Activated T-cell treated with anti-CD3 and anti-CD28 coated beads, Interleukin-2, amount 50 U/mL, for 72 hours (primary cell): ENCODE results near the gene S100A5. TPM values are rescaled to one million over a fixed set of nuclear protein-coding genes. Genes with fewer than 3 reads are reported as not detected.

Source experiments
- ATAC-seq, 2 donors: fragments of 150-1000 bp; cut with Tn5 transposase; replicated peaks in 1 of 2; 2 replicates each; pipeline ENCODE4 v1.10.0; 2021; ENCODE audit warnings: moderate library complexity in 2 of 2, mild to moderate bottlenecking in 1 of 2
- DNase-seq, 2 donors: peaks; one replicate each; pipeline ENCODE4 v3.0.0; 2021 to 2022; ENCODE audit warnings: mixed read lengths in 1 of 2
- H3K27ac Mint-ChIP-seq: one replicate; pipeline ENCODE4 v1.8.0; 2022; ENCODE audit warnings: mild to moderate bottlenecking, moderate library complexity, mixed read lengths
- H3K27me3 Mint-ChIP-seq: one replicate; pipeline ENCODE4 v1.8.0; 2022; ENCODE audit warnings: low read depth, mixed read lengths
- H3K36me3 Mint-ChIP-seq, 2 donors: one replicate each; pipeline ENCODE4 v1.8.0; 2022; ENCODE audit warnings: mixed read lengths in 2 of 2, mild to moderate bottlenecking in 1 of 2; ENCODE audit not compliant: insufficient read depth in 2 of 2
- H3K4me1 Mint-ChIP-seq: one replicate; pipeline ENCODE4 v1.8.0; 2022; ENCODE audit warnings: low read depth, mixed read lengths
- H3K4me3 Mint-ChIP-seq, 2 donors: one replicate each; pipeline ENCODE4 v1.8.0; 2022; ENCODE audit warnings: mild to moderate bottlenecking in 2 of 2, mixed read lengths in 2 of 2, moderate library complexity in 2 of 2
- H3K9me3 Mint-ChIP-seq, 2 donors: one replicate each; pipeline ENCODE4 v1.8.0; 2022; ENCODE audit warnings: mixed read lengths in 2 of 2
- total RNA-seq, 2 donors: library from RNA; stranded (reverse); gene quantifications; one replicate each; pipeline ENCODE4 v1.2.3, GENCODE V29; 2022

The S100A5 gene
- total RNA-seq, 2 donors from 2014 or later = 2.8 to 4.4 TPM

DNA sequence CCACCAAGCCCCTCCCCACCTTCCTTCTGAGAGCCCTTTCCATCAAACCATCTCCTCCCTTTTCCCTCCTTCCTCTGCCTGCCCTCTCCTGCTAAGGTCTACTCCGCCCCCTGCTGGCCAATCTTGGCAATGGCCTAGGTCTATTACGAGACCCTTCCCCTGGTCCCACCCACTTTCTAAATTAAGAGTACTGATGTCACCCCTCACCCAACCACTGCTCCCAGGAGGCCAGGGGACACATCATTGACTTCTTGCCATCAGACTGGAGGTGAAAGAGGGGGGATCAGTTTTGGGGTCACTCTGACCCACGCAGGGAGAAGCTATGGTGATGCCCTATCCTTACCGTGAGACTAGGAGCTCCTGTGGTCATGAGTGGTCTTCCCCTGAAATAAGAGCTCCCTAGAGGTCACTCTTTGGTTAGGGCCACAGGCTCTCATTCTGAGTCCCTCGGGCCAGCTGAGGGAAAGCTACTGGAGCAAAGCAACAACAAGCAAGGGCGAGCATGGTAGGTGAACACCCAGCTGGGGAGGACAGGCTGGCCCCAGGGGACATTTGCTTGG, 45.7 kb downstream of the S100A5 start:
- Mint-ChIP-seq H3K36me3 (no peaks in the 10 kb centered on the region), H3K4me1 (peaks cover 12% of the 10 kb centered on the region), H3K4me3 (no peak overlapping the region), H3K9me3 (no peaks in the 10 kb centered on the region), H3K27ac (no peak overlapping the region), H3K27me3 (peaks cover 30% of the 10 kb centered on the region)
- DNase-seq (peak; percentile 85 to 86), ATAC-seq (peak in 1 of 2 donors; percentile 64)

DNA sequence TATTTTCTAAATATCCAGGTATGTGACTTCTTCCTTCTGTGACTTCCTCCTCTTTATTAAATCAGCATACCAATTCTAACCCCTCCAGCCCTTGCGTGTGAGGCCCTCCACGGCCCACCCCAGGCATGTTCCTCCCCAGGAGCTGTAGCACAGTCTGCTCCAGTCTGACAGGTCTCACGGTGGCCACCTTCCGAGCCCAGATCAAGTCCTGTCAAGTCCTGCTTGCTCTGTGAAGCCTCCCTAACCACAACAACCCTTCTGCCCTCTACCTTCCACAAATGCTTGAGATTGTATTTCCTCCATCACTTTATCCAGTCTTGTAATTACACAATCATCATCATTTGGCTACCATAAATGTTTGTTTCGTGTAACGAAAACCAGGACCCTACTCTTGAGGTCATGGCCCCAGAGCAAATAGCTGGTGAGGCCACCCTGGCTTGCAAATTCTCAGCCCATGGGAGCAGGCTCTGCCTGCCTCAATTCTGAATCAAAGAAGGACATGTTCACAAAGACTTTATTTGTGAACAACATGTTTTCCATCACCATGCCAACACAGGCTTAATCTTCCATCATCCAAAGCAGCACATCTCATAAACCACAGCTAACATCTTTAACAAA, 47.3 kb downstream of the S100A5 start:
- no peaks in the 10 kb centered on the region for H3K36me3 Mint-ChIP-seq
- no peak overlapping the region for H3K27ac Mint-ChIP-seq
- H3K4me1 Mint-ChIP-seq = peaks cover 12% of the 10 kb centered on the region
- ATAC-seq (no peak), DNase-seq (no peak)
- no peak overlapping the region for H3K4me3 Mint-ChIP-seq
- H3K27me3 Mint-ChIP-seq = peaks cover 21% of the 10 kb centered on the region
- H3K9me3 Mint-ChIP-seq = no peaks in the 10 kb centered on the region

DNA sequence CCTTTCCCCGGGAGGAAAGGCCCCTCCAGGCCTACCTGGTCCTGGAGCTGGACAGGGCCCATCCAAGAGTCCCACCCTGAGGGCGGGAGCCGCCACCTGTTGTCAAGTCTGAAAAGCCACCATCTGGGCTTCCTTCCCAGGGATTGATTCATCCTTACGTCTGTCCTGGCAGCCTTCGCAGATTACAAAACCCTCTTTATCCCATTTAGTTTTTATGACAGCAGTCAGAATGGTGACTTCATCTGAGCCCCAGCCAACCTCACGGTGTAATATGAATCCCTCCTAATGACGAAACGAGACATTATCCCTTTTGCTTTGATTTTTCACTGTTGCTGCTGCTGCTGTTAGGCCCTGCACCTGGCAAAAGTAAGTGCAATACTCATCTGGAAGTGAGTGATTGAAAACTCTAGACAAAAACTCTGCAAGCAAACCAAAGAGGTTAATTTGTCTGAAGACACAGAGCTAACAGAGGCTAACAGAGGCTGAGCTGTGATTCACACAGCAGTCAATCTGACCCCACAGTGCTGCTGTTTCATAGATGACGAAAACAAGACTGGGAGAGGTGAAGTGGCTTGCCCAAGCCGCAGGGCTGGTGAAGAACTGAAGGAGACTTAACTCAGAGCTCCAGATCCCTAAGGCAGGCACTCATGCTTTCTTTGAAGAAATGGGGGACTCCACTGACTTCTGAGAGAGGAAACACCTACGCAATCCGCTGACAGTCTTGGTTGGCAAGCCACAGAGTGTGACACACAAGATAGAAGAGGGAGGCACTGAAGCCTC, 50.3 kb downstream of the S100A5 start:
- DNase-seq (peak; percentile 29 to 75), ATAC-seq (peak; percentile 84 to 96)
- Mint-ChIP-seq H3K9me3 (no peaks in the 10 kb centered on the region), H3K4me1 (peaks cover 12% of the 10 kb centered on the region), H3K4me3 (peak overlapping the region in 1 of 2 donors; percentile 51), H3K27ac (no peak overlapping the region), H3K27me3 (peaks cover 19% of the 10 kb centered on the region), H3K36me3 (no peaks in the 10 kb centered on the region)

DNA sequence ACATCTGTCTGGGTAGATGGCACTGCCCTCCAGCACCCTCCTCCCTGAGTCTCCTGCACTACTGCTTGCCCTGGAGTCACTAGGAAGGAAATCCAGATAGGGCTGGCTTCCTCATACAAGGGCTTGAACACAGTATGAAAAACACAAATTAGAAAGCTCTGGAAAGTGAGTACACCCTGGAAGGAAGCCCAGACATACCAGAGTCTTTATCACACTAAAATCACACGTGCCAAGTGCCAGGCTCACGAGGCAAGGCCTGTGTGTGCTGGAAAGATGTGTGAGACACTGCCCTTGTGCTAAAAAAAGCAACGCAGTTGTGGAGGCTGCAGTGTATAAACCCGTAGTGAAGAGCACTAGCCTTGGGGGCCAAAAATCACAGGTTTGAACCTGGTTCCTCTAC, 52.0 kb downstream of the S100A5 start:
- Mint-ChIP-seq H3K27me3 (peaks cover 29% of the 10 kb centered on the region), H3K4me1 (peaks cover 12% of the 10 kb centered on the region), H3K4me3 (no peak overlapping the region), H3K27ac (no peak overlapping the region), H3K9me3 (no peaks in the 10 kb centered on the region), H3K36me3 (no peaks in the 10 kb centered on the region)
- no peak for ATAC-seq
- DNase-seq = no peak

DNA sequence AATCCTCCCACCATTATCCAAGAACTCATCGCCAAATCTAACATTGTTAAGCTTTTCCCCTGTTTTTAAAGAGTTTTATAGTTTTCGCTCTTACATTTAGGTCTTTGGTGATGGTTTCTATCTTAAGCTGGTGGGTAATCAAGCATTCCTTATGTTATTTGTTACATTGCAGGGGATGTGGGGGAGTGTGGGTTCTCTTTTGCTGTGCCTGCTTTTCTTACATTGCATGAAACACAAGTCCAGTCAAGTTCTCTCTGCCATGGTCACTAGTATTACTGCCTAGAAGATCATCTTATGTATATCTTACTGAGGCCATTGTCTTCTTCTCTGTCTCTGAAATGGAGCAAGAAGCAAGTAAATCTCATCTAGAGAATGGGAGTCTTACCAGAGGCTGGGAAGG, 53.0 kb downstream of the S100A5 start:
- H3K4me1 Mint-ChIP-seq = peaks cover 12% of the 10 kb centered on the region
- ATAC-seq = no peak
- no peak for DNase-seq
- no peak overlapping the region for H3K27ac Mint-ChIP-seq
- H3K27me3 Mint-ChIP-seq = peaks cover 28% of the 10 kb centered on the region
- H3K4me3 Mint-ChIP-seq = no peak overlapping the region
- no peaks in the 10 kb centered on the region for H3K36me3 Mint-ChIP-seq
- no peaks in the 10 kb centered on the region for H3K9me3 Mint-ChIP-seq

Other genes starting within 250 kb of the S100A5 start
- gene PGLYRP3, start 228.0 kb downstream of the S100A5 start, total RNA-seq = not detected
- gene PGLYRP4, start 192.1 kb downstream of the S100A5 start, total RNA-seq = under 1 TPM; 0.21 to 0.29 TPM
- not detected for gene S100A9, start 183.1 kb downstream of the S100A5 start, total RNA-seq
- gene S100A12, start 165.3 kb downstream of the S100A5 start, total RNA-seq = not detected
- gene S100A8, start 149.9 kb downstream of the S100A5 start, total RNA-seq = not detected
- not detected for gene S100A7A, start 124.4 kb downstream of the S100A5 start, total RNA-seq
- not detected for gene S100A7, start 80.3 kb downstream of the S100A5 start, total RNA-seq
- 100 to 1,000 TPM; 219 to 358 TPM for gene S100A6, start 4.9 kb downstream of the S100A5 start, total RNA-seq
- gene S100A4, start 4.9 kb upstream of the S100A5 start, total RNA-seq = 100 to 1,000 TPM in 1 of 2 donors, 10 to 100 TPM in 1; 96.1 to 198 TPM
- not detected for gene S100A3, start 8.3 kb upstream of the S100A5 start, total RNA-seq
- gene S100A2, start 24.9 kb upstream of the S100A5 start, total RNA-seq = 1 to 10 TPM; 1.7 to 5.0 TPM
- gene S100A16, start 72.2 kb upstream of the S100A5 start, total RNA-seq = not detected
- 1 to 10 TPM in 1 of 2 donors, under 1 TPM in 1; 0.26 to 1.4 TPM for gene S100A14, start 75.4 kb upstream of the S100A5 start, total RNA-seq
- 10 to 100 TPM; 13.5 to 16.4 TPM for gene S100A13, start 86.6 kb upstream of the S100A5 start, total RNA-seq
- not detected for gene S100A1, start 87.5 kb upstream of the S100A5 start, total RNA-seq
- 100 to 1,000 TPM in 1 of 2 donors, 10 to 100 TPM in 1; 95.8 to 107 TPM for gene CHTOP, start 93.1 kb upstream of the S100A5 start, total RNA-seq
- gene SNAPIN, start 117.8 kb upstream of the S100A5 start, total RNA-seq = 10 to 100 TPM; 31.1 to 31.8 TPM
- gene ILF2, start 130.1 kb upstream of the S100A5 start, total RNA-seq = 100 to 1,000 TPM; 245 to 312 TPM
- under 1 TPM; 0.07 to 0.29 TPM for gene NPR1, start 137.8 kb upstream of the S100A5 start, total RNA-seq
- gene INTS3, start 187.1 kb upstream of the S100A5 start, total RNA-seq = 10 to 100 TPM; 62.6 to 70.8 TPM
- 1 to 10 TPM; 5.6 to 8.3 TPM for gene SLC27A3, start 234.5 kb upstream of the S100A5 start, total RNA-seq